ENCODE data around the gene BPIFB6.
"Not testable (repeated sequence)": the region's sequence is repeated elsewhere in the genome, so short reads cannot be mapped to it uniquely, and the experiment has no call there.

The BPIFB6 gene

GRCh38 chr20:33042983-33043730, 11.7 kb downstream of the BPIFB6 start:
- TF ChIP-seq FOXP2 (optimal IDR thresholded peaks at IDR 0.05; ENCODE audit: control extremely low read depth, extremely low read length, insufficient read depth) (no peak), POLR2AphosphoS5 (IDR thresholded peaks at IDR 0.05; ENCODE audit: borderline replicate concordance, low read depth, low read length) (no peak), EZH2 (IDR thresholded peaks at IDR 0.05) (no peak)
- no peak overlapping the region for H3K27ac ChIP-seq
- H3K4me3 ChIP-seq, result no peak overlapping the region
- H3K36me3 ChIP-seq (ENCODE audit: insufficient read depth, low read length), result no peaks in the 10 kb centered on the region
- DNase-seq (ENCODE audit: low read depth, low spot score), result no peak
- no peak overlapping the region for H3K9ac ChIP-seq (ENCODE audit: insufficient read length)
- no peaks in the 10 kb centered on the region for H3K9me3 ChIP-seq (ENCODE audit: low read depth, low read length)

DNA sequence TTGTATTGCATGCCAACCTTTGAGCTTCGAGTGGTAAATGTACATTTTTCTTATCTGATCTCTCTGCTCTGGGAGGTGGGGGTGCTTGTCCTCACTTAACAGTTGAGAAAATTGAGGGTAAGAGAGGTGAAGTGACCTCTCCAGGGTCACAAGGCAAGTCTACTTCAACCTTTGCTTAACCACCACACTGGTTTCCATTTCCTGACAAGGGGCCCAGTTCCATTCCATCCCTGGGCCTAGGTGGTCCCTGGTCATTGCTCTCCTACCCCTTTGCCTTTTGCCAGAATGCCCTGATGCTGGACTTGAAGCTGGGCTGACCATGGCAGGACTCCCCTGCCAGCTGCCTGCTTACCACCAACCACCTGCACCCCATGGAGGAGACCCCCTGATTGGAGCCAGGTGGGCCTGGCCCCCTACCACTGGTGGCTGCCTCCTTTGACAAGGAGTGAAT, 12.3 kb downstream of the BPIFB6 start:
- H3K4me3 ChIP-seq, result no peak overlapping the region
- no peak for DNase-seq (ENCODE audit: low read depth, low spot score)
- H3K36me3 ChIP-seq (ENCODE audit: insufficient read depth, low read length), result no peaks in the 10 kb centered on the region
- no peak overlapping the region for H3K9ac ChIP-seq (ENCODE audit: insufficient read length)
- H3K9me3 ChIP-seq (ENCODE audit: low read depth, low read length), result no peaks in the 10 kb centered on the region
- H3K27ac ChIP-seq, result no peak overlapping the region
- TF ChIP-seq POLR2AphosphoS5 (IDR thresholded peaks at IDR 0.05; ENCODE audit: borderline replicate concordance, low read depth, low read length) (no peak), EZH2 (IDR thresholded peaks at IDR 0.05) (no peak), FOXP2 (optimal IDR thresholded peaks at IDR 0.05; ENCODE audit: control extremely low read depth, extremely low read length, insufficient read depth) (no peak)

DNA sequence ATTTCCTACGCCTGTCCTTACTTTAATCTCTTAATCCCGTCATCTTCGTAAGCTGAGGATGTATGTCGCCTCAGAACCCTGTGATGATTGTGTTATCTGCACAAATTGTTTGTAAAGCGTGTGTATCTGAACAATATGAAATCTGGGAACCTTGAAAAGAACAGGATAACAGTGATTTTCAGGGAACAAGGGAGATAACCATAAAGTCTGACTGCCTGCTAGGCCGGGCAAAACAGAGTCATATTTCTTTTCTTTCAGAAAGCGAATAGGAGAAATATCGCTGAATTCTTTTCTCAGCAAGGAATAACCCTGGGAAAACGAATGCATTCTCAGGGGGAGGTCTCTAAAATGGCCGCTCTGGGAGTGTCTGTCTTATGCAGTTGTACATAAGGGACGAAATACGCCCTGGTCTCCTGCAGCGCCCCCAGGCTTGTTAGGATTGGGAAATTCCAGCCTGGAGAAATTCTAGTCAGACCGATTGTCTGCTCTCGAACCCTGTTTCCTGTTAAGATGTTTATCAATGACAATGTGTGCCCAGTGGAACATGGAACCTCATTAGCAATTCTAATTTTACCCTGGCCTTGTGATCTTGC, 13.8 kb downstream of the BPIFB6 start:
- not testable (repeated sequence) for H3K27ac ChIP-seq; DNase-seq (ENCODE audit: low read depth, low spot score); H3K4me3 ChIP-seq; H3K36me3 ChIP-seq (ENCODE audit: insufficient read depth, low read length); H3K9ac ChIP-seq (ENCODE audit: insufficient read length); H3K9me3 ChIP-seq (ENCODE audit: low read depth, low read length)

GRCh38 chr20:33046412-33046811, 15.0 kb downstream of the BPIFB6 start:
- Histone ChIP-seq H3K36me3 (ENCODE audit: insufficient read depth, low read length) (no peaks in the 10 kb centered on the region), H3K9me3 (ENCODE audit: low read depth, low read length) (no peaks in the 10 kb centered on the region), H3K27ac (no peak overlapping the region), H3K4me3 (no peak overlapping the region), H3K9ac (ENCODE audit: insufficient read length) (no peak overlapping the region)
- no peak for TF ChIP-seq POLR2AphosphoS5 (IDR thresholded peaks at IDR 0.05; ENCODE audit: borderline replicate concordance, low read depth, low read length)
- no peak for TF ChIP-seq FOXP2 (optimal IDR thresholded peaks at IDR 0.05; ENCODE audit: control extremely low read depth, extremely low read length, insufficient read depth)
- TF ChIP-seq EZH2 (IDR thresholded peaks at IDR 0.05), result no peak
- DNase-seq (ENCODE audit: low read depth, low spot score), result no peak

DNA sequence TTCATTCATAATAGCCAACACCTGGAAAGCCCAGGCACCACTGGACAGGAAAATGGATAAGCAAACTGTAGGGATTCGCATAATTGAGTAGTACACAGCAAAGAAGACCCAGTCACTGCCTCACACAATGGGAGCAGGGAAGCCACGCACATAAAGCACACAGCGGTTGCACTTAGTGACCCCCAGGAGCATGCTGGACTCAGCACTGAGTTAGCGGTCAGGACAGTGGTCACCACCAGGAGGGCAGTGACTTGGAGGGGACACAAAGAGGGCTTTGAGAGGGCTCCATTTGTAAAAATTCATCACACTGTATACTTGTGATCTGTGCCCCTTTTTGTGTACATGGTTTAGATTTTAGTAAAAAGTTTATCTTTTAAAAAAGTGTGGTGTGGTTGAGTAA, 19.9 kb downstream of the BPIFB6 start:
- Histone ChIP-seq H3K9me3 (ENCODE audit: low read depth, low read length) (no peaks in the 10 kb centered on the region), H3K36me3 (ENCODE audit: insufficient read depth, low read length) (no peaks in the 10 kb centered on the region), H3K4me3 (no peak overlapping the region), H3K27ac (no peak overlapping the region), H3K9ac (ENCODE audit: insufficient read length) (no peak overlapping the region)
- TF ChIP-seq EZH2 (IDR thresholded peaks at IDR 0.05) (no peak), POLR2AphosphoS5 (IDR thresholded peaks at IDR 0.05; ENCODE audit: borderline replicate concordance, low read depth, low read length) (no peak), FOXP2 (optimal IDR thresholded peaks at IDR 0.05; ENCODE audit: control extremely low read depth, extremely low read length, insufficient read depth) (no peak)
- no peak for DNase-seq (ENCODE audit: low read depth, low spot score)

GRCh38 chr20:33053291-33054106, 22.1 kb downstream of the BPIFB6 start, which contains the start of gene BPIFB3:
Gene BPIFB3 (plus strand): TSS chr20:33053903. CDS start chr20:33055436, 1,533 bp downstream.
- H3K9ac ChIP-seq (ENCODE audit: insufficient read length), result no peak within 1 kb of the TSS
- H3K27ac ChIP-seq, result no peak within 1 kb of the TSS
- no peaks in the 10 kb centered on the region for H3K9me3 ChIP-seq (ENCODE audit: low read depth, low read length)
- TF ChIP-seq FOXP2 (optimal IDR thresholded peaks at IDR 0.05; ENCODE audit: control extremely low read depth, extremely low read length, insufficient read depth), result no peak
- TF ChIP-seq EZH2 (IDR thresholded peaks at IDR 0.05), result no peak
- no peak for TF ChIP-seq POLR2AphosphoS5 (IDR thresholded peaks at IDR 0.05; ENCODE audit: borderline replicate concordance, low read depth, low read length)
- no peak for DNase-seq (ENCODE audit: low read depth, low spot score)
- H3K4me3 ChIP-seq, result no peak within 1 kb of the TSS
- no peaks in the 10 kb centered on the region for H3K36me3 ChIP-seq (ENCODE audit: insufficient read depth, low read length)

GRCh38 chr20:33054381-33054780, 22.9 kb downstream of the BPIFB6 start:
- Histone ChIP-seq H3K9me3 (ENCODE audit: low read depth, low read length) (no peaks in the 10 kb centered on the region), H3K27ac (no peak overlapping the region), H3K36me3 (ENCODE audit: insufficient read depth, low read length) (no peaks in the 10 kb centered on the region), H3K4me3 (no peak overlapping the region), H3K9ac (ENCODE audit: insufficient read length) (no peak overlapping the region)
- DNase-seq (ENCODE audit: low read depth, low spot score), result no peak
- TF ChIP-seq EZH2 (IDR thresholded peaks at IDR 0.05), result no peak
- no peak for TF ChIP-seq FOXP2 (optimal IDR thresholded peaks at IDR 0.05; ENCODE audit: control extremely low read depth, extremely low read length, insufficient read depth)
- no peak for TF ChIP-seq POLR2AphosphoS5 (IDR thresholded peaks at IDR 0.05; ENCODE audit: borderline replicate concordance, low read depth, low read length)

- H3K9me3 ChIP-seq (ENCODE audit: low read depth, low read length), result no peaks in the 10 kb centered on the region
- no peaks in the 10 kb centered on the region for H3K36me3 ChIP-seq (ENCODE audit: insufficient read depth, low read length)
- DNase-seq (ENCODE audit: low read depth, low spot score), result no peak
- no peak overlapping the region for H3K27ac ChIP-seq
- H3K4me3 ChIP-seq, result no peak overlapping the region
- TF ChIP-seq POLR2AphosphoS5 (IDR thresholded peaks at IDR 0.05; ENCODE audit: borderline replicate concordance, low read depth, low read length) (no peak), FOXP2 (optimal IDR thresholded peaks at IDR 0.05; ENCODE audit: control extremely low read depth, extremely low read length, insufficient read depth) (no peak), EZH2 (IDR thresholded peaks at IDR 0.05) (no peak)
- no peak overlapping the region for H3K9ac ChIP-seq (ENCODE audit: insufficient read length)
Measured at GRCh38 chr20:33054791-33055190, 23.3 kb downstream of the BPIFB6 start.

Measured in SK-N-MC (cell line).